Endothelial cell (in vitro differentiated cells): Measurements from ENCODE around the gene RASA1. TPM values are rescaled to one million over a fixed set of nuclear protein-coding genes. Genes with fewer than 3 reads are reported as not detected.
"Not testable (repeated sequence)": the region's sequence is repeated elsewhere in the genome, so short reads cannot be mapped to it uniquely, and the experiment has no call there.

Source experiments
- DNase-seq: peaks from one replicate; pipeline ENCODE4 v3.0.0; 2021; ENCODE audit warnings: low spot score
- H3K27ac Mint-ChIP-seq: one replicate; pipeline ENCODE4 v1.8.0; 2021; ENCODE audit warnings: mixed read lengths, inconsistent platforms; ENCODE audit not compliant: unreplicated experiment
- H3K27me3 Mint-ChIP-seq: one replicate; pipeline ENCODE4 v1.8.0; 2021; ENCODE audit warnings: mild to moderate bottlenecking, moderate library complexity, mixed read lengths, inconsistent platforms; ENCODE audit not compliant: unreplicated experiment
- H3K36me3 Mint-ChIP-seq: one replicate; pipeline ENCODE4 v1.8.0; 2021; ENCODE audit warnings: mild to moderate bottlenecking, low read depth, mixed read lengths, inconsistent platforms; ENCODE audit not compliant: unreplicated experiment
- H3K4me1 Mint-ChIP-seq: one replicate; pipeline ENCODE4 v1.8.0; 2021; ENCODE audit warnings: mild to moderate bottlenecking, mixed read lengths, inconsistent platforms; ENCODE audit not compliant: unreplicated experiment
- H3K4me3 Mint-ChIP-seq: one replicate; pipeline ENCODE4 v1.8.0; 2021; ENCODE audit warnings: mild to moderate bottlenecking, mixed read lengths, inconsistent platforms; ENCODE audit not compliant: unreplicated experiment
- H3K9me3 Mint-ChIP-seq: one replicate; pipeline ENCODE4 v1.8.0; 2021; ENCODE audit warnings: mixed read lengths, inconsistent platforms; ENCODE audit not compliant: unreplicated experiment
- total RNA-seq: library from RNA; stranded (reverse); fragmentation: NEBNext Ultra II Directional; extraction: Animal tissue kit (Norgen Biotek cat#: 25700); gene quantifications from one replicate; pipeline ENCODE4 v1.2.1, GENCODE V29; 2021; ENCODE audit not compliant: unreplicated experiment
- TF ChIP-seq, protein P1 (sequence below): fragments of 200-600 bp; sonication (generic); IDR thresholded peaks from one replicate; pipeline ENCODE4 v1.5.0; 2021; ENCODE audit warnings: antibody characterized with exemption; ENCODE audit not compliant: unreplicated experiment

The RASA1 gene
- total RNA-seq, 1 donor from 2014 or later = 48.7 TPM

DNA sequence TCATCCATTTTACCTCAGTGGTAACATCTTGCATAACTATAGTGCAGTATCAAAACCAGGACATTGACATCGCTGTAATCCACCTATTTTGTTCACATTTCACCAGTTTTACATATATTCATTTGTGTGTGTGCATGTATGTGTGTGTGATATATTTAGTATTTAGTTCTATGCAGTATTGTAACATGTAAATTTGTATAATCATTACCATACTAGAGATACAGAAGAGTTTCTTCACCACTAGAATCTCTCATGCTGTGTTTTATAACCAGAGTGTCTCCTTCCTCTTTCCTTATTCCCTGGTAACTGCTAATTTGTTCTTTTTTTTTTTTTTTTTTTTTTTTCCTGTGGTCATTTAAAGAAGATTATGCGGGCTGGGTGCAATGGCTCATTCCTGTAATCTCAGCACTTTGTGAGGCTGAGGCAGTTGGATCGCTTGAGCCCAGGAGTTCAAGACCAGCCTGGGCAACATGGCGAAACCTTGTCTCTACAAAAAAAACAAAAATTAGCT, 11.0 kb downstream of the RASA1 start:
- Mint-ChIP-seq H3K27ac (no peak overlapping the region), H3K4me1 (no peaks in the 10 kb centered on the region), H3K4me3 (no peak overlapping the region), H3K36me3 (no peaks in the 10 kb centered on the region), H3K9me3 (no peaks in the 10 kb centered on the region), H3K27me3 (peaks cover 3% of the 10 kb centered on the region)
- TF ChIP-seq, protein P1, sequence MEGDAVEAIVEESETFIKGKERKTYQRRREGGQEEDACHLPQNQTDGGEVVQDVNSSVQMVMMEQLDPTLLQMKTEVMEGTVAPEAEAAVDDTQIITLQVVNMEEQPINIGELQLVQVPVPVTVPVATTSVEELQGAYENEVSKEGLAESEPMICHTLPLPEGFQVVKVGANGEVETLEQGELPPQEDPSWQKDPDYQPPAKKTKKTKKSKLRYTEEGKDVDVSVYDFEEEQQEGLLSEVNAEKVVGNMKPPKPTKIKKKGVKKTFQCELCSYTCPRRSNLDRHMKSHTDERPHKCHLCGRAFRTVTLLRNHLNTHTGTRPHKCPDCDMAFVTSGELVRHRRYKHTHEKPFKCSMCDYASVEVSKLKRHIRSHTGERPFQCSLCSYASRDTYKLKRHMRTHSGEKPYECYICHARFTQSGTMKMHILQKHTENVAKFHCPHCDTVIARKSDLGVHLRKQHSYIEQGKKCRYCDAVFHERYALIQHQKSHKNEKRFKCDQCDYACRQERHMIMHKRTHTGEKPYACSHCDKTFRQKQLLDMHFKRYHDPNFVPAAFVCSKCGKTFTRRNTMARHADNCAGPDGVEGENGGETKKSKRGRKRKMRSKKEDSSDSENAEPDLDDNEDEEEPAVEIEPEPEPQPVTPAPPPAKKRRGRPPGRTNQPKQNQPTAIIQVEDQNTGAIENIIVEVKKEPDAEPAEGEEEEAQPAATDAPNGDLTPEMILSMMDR = no peak
- DNase-seq = no peak

DNA sequence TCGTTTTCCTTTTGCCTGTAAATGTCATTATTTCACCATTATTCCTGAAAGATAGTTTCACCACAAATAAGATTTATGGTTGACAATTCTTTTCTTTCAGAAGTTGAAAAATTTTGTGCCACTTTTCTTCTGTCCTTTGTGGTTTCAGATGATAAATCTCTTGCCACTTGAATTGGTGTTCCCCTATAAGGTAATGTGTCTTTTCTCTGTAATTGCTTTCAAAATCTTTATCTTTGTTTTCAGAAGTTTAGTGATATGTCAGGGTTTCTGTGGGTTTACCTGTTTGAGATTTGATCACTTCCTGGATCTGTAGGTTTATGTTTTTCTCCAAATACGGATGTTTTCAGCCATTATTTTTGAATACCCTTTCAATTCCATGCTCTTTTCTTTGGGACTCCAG, 14.6 kb downstream of the RASA1 start:
- H3K36me3 Mint-ChIP-seq = peaks cover 4% of the 10 kb centered on the region
- H3K27ac Mint-ChIP-seq = no peak overlapping the region

DNA sequence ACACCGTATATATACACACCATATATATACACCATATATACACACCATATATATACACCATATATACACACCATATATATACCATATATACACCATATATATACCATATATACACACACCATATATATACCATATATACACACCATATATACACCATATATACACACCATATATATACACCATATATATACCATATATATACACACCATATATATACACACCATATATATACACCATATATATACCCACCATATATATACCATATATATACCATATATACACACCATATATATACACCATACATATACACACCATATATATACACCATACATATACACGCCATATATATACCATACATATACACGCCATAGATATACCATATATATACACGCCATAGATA, 19.6 kb downstream of the RASA1 start:
- DNase-seq, H3K27me3 Mint-ChIP-seq, H3K9me3 Mint-ChIP-seq, H3K27ac Mint-ChIP-seq, H3K4me3 Mint-ChIP-seq, H3K4me1 Mint-ChIP-seq: not testable (repeated sequence)
- H3K36me3 Mint-ChIP-seq = peaks cover 12% of the 10 kb centered on the region

More for the DNA sequence above, 14.6 kb downstream of the RASA1 start:
- TF ChIP-seq, protein P1 = no peak
- Mint-ChIP-seq H3K4me3 (no peak overlapping the region), H3K4me1 (no peaks in the 10 kb centered on the region), H3K27me3 (peaks cover 3% of the 10 kb centered on the region), H3K9me3 (no peaks in the 10 kb centered on the region)
- DNase-seq = no peak

DNA sequence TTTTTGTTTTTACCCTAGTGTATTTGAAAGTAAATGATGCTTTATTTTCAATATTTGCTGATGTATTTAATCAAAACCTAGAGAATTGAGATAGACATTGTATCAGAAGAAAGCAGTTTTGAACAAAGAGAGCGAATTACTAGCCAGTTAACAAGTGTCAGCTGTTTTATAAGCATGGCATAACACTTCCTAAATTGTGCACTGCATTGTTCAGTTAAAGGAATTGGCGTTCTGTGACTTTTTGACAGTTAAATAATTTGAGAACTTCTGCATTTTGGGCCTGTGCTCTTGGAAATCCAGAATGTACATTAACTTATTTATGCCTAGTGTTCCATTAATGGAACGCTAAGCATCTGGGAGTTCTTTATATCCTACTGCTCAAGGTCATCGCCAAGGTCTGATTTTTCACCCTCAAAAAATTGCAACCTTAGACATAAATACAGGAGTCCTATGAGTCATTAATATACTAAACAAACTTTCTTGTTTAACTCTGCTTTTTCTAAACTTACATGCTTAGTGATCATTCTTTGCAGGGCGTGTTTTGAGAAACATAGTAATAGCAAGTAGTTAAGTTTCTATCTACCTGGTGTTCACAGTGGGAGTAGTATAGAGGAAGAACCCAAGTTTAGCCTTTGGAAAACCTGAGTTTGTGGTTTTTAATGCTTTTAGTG, 31.1 kb downstream of the RASA1 start:
- H3K27ac Mint-ChIP-seq = no peak overlapping the region
- peaks cover 17% of the 10 kb centered on the region for H3K4me1 Mint-ChIP-seq
- TF ChIP-seq, protein P1 = no peak
- no peaks in the 10 kb centered on the region for H3K27me3 Mint-ChIP-seq
- no peak for DNase-seq
- no peaks in the 10 kb centered on the region for H3K9me3 Mint-ChIP-seq
- no peaks in the 10 kb centered on the region for H3K36me3 Mint-ChIP-seq
- H3K4me3 Mint-ChIP-seq = no peak overlapping the region

DNA sequence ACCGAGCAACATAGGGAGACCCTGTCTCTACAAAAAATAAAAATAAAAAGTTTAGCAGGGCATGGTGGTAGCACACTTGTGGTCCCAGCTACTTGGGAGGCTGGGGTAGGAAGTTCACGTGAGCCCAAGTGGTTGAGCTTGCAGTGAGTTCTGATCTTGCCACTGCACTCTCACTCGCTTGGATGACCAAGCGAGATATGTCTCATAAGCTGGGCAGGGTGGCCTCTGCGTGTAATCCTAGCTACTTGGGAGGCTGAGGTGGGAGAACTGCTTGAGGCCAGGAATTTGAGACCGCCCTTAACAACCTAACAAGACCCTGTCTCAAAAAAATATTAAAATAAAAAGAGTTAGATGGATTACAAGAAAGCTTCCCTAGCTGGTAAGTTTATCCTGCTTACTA, 32.5 kb downstream of the RASA1 start:
- peaks cover 7% of the 10 kb centered on the region for H3K36me3 Mint-ChIP-seq
- H3K9me3 Mint-ChIP-seq = no peaks in the 10 kb centered on the region
- peaks cover 17% of the 10 kb centered on the region for H3K4me1 Mint-ChIP-seq
- no peak overlapping the region for H3K27ac Mint-ChIP-seq
- H3K27me3 Mint-ChIP-seq = no peaks in the 10 kb centered on the region
- DNase-seq = no peak
- no peak overlapping the region for H3K4me3 Mint-ChIP-seq
- TF ChIP-seq, protein P1 = no peak
